OCI-LY1 (cell line): ENCODE data around the gene FHIT.

ENCODE experiments used
- H2AFZ ChIP-seq: fragments of 200-600 bp; sonication (generic), shearing (Covaris generic); 2 replicates; pipeline ENCODE4 v1.6.0; 2014; ENCODE audit warnings: antibody characterized with exemption, mild to moderate bottlenecking, low read length
- H3F3A ChIP-seq: fragments of 200-600 bp; sonication (generic), shearing (Covaris generic); 2 replicates; pipeline ENCODE4 v1.6.0; 2014; ENCODE audit warnings: mild to moderate bottlenecking, antibody characterized with exemption, low read length, moderate library complexity; ENCODE audit not compliant: insufficient read depth
- H3K27ac ChIP-seq: fragments of 200-600 bp; sonication (generic); 2 replicates; pipeline ENCODE4 v1.5.1; 2014; ENCODE audit warnings: low read length, mixed run types, mild to moderate bottlenecking, low read depth; ENCODE audit not compliant: poor library complexity, severe bottlenecking
- H3K27me3 ChIP-seq: fragments of 200-600 bp; sonication (generic); 2 replicates; pipeline ENCODE4 v1.6.0; 2014; ENCODE audit warnings: antibody characterized with exemption, mild to moderate bottlenecking, low read length, moderate library complexity; ENCODE audit not compliant: insufficient read depth
- H3K36me3 ChIP-seq: fragments of 200-600 bp; sonication (generic); 2 replicates; pipeline ENCODE4 v1.6.1; 2014; ENCODE audit warnings: mild to moderate bottlenecking, antibody characterized with exemption, low read length, moderate library complexity, mixed read lengths; ENCODE audit not compliant: insufficient read depth
- H3K4me1 ChIP-seq: fragments of 200-600 bp; sonication (generic); 2 replicates; pipeline ENCODE4 v1.5.1; 2014; ENCODE audit warnings: mild to moderate bottlenecking, low read length, moderate library complexity; ENCODE audit not compliant: insufficient read depth, severe bottlenecking
- H3K4me2 ChIP-seq: fragments of 200-600 bp; sonication (generic), shearing (Covaris generic); 2 replicates; pipeline ENCODE4 v1.6.1; 2014; ENCODE audit warnings: low read length
- H3K4me3 ChIP-seq: fragments of 200-600 bp; sonication (generic); 2 replicates; pipeline ENCODE4 v1.5.1; 2014; ENCODE audit warnings: low read length, low read depth, mild to moderate bottlenecking, mixed read lengths; ENCODE audit not compliant: poor library complexity, severe bottlenecking
- H3K79me2 ChIP-seq: fragments of 200-600 bp; shearing (Covaris generic); 2 replicates; pipeline ENCODE4 v1.6.1; 2016; ENCODE audit warnings: mixed run types, low read length, mixed read lengths; ENCODE audit not compliant: insufficient read depth
- H3K9ac ChIP-seq: fragments of 200-600 bp; sonication (generic), shearing (Covaris generic); 2 replicates; pipeline ENCODE4 v1.6.1; 2014; ENCODE audit warnings: mild to moderate bottlenecking, low read length, mixed read lengths
- H3K9me2 ChIP-seq: fragments of 200-600 bp; sonication (generic), shearing (Covaris generic); 2 replicates; pipeline ENCODE4 v1.6.1; 2014; ENCODE audit warnings: low read depth, mild to moderate bottlenecking, low read length, mixed read lengths
- H3K9me3 ChIP-seq: fragments of 200-600 bp; shearing (Covaris generic); 2 replicates; pipeline ENCODE4 v1.6.1; 2014; ENCODE audit warnings: low read length, mixed read lengths
- H4K20me1 ChIP-seq: fragments of 200-600 bp; sonication (generic), shearing (Covaris generic); 2 replicates; pipeline ENCODE4 v1.6.0; 2016; ENCODE audit warnings: mild to moderate bottlenecking, low read length; ENCODE audit not compliant: insufficient read depth
- EZH2 ChIP-seq: fragments of 200-600 bp; sonication (generic), shearing (Covaris generic); IDR thresholded peaks from 2 replicates; pipeline ENCODE4 v1.8.0; 2017; ENCODE audit warnings: borderline replicate concordance, mixed run types, mild to moderate bottlenecking, antibody characterized with exemption, low read length, moderate library complexity, mixed read lengths
- TF ChIP-seq, protein P1 (sequence below): fragments of 200-600 bp; sonication (generic), shearing (Covaris generic); IDR thresholded peaks from 2 replicates; pipeline ENCODE4 v1.5.1; 2017; ENCODE audit warnings: mild to moderate bottlenecking, antibody characterized with exemption, low read length, moderate library complexity, mixed read lengths

The FHIT gene

DNA sequence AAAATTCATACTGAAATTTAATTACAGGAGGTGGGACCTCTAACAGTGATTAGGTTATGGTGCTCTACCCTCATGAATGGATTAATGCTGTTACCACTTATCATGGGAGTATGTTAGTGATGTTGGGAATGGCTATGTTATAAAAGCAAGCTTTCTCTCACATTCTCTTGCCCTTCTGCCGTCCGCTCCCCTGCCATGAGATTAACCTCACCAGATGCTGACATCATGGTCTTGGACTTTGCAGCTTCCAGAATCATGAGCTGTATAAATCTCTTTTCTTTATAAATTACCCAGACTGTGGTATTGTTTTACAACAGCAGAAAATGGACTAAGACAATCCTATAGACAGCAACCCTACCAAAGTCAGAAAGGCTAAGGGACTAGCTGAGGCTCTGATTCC lies 884.8 kb downstream of the FHIT start:
- no peaks in the 10 kb centered on the region for H3K27me3 ChIP-seq
- no peaks in the 10 kb centered on the region for H3K9me3 ChIP-seq
- no peak for TF ChIP-seq EZH2
- TF ChIP-seq, protein P1, sequence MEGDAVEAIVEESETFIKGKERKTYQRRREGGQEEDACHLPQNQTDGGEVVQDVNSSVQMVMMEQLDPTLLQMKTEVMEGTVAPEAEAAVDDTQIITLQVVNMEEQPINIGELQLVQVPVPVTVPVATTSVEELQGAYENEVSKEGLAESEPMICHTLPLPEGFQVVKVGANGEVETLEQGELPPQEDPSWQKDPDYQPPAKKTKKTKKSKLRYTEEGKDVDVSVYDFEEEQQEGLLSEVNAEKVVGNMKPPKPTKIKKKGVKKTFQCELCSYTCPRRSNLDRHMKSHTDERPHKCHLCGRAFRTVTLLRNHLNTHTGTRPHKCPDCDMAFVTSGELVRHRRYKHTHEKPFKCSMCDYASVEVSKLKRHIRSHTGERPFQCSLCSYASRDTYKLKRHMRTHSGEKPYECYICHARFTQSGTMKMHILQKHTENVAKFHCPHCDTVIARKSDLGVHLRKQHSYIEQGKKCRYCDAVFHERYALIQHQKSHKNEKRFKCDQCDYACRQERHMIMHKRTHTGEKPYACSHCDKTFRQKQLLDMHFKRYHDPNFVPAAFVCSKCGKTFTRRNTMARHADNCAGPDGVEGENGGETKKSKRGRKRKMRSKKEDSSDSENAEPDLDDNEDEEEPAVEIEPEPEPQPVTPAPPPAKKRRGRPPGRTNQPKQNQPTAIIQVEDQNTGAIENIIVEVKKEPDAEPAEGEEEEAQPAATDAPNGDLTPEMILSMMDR, result no peak
- no peaks in the 10 kb centered on the region for H3K4me1 ChIP-seq
- H3K9ac ChIP-seq, result no peak overlapping the region
- no peaks in the 10 kb centered on the region for H3K9me2 ChIP-seq
- H3K79me2 ChIP-seq, result no peaks in the 10 kb centered on the region
- no peaks in the 10 kb centered on the region for H4K20me1 ChIP-seq
- H2AFZ ChIP-seq, result no peak overlapping the region
- H3F3A ChIP-seq, result no peaks in the 10 kb centered on the region
- no peaks in the 10 kb centered on the region for H3K36me3 ChIP-seq
- no peak overlapping the region for H3K27ac ChIP-seq
- no peak overlapping the region for H3K4me3 ChIP-seq
- H3K4me2 ChIP-seq, result no peak overlapping the region

DNA sequence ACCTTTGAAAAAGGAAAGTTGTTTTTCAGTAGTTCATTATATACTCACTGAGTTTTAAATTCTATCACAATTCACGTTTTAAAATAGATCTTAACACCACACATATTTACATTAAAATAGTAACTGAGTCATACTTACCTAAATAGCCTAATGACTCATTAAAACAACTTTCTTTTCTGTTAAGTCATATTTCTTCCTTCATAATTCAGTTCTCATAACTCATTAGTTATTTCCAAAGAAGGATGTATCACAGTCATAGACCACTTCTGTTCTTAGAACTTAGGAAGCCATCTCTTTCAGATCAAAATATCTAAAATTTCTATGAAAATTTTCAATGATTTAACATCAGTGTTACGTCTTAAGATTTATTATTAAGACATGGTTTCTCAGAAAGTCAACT lies 885.9 kb downstream of the FHIT start:
- H4K20me1 ChIP-seq, result no peaks in the 10 kb centered on the region
- H3K36me3 ChIP-seq, result no peaks in the 10 kb centered on the region
- H2AFZ ChIP-seq, result no peak overlapping the region
- H3K4me3 ChIP-seq, result no peak overlapping the region
- no peaks in the 10 kb centered on the region for H3K27me3 ChIP-seq
- H3K9me2 ChIP-seq, result no peaks in the 10 kb centered on the region
- no peaks in the 10 kb centered on the region for H3K4me1 ChIP-seq
- no peaks in the 10 kb centered on the region for H3F3A ChIP-seq
- H3K79me2 ChIP-seq, result no peaks in the 10 kb centered on the region
- H3K27ac ChIP-seq, result no peak overlapping the region
- H3K4me2 ChIP-seq, result no peak overlapping the region
- TF ChIP-seq, protein P1, result no peak
- no peak for TF ChIP-seq EZH2
- no peaks in the 10 kb centered on the region for H3K9me3 ChIP-seq
- H3K9ac ChIP-seq, result no peak overlapping the region

DNA sequence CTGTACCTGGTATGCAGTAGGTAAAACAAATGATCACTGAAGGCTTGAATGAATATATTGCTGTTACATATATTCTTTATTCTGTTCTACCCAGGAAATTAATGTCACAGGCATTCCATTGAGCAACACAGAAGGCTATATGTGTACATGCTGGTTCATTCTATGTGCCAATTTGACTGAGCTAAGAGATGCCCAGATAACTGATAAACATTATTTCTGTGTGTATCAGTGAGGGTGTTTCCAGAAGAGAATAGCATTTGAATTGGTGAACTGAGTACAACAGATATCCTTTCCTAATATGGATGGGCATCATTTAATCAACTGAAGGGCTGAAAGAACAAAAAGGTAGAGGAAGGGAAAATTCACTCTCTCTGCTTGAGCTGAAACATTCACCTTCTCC lies 886.8 kb downstream of the FHIT start:
- H3K4me2 ChIP-seq, result no peak overlapping the region
- no peaks in the 10 kb centered on the region for H3K79me2 ChIP-seq
- H2AFZ ChIP-seq, result no peak overlapping the region
- TF ChIP-seq, protein P1, result no peak
- no peak for TF ChIP-seq EZH2
- no peak overlapping the region for H3K9ac ChIP-seq
- no peaks in the 10 kb centered on the region for H3K9me3 ChIP-seq
- H3K4me1 ChIP-seq, result no peaks in the 10 kb centered on the region
- no peak overlapping the region for H3K4me3 ChIP-seq
- H3K27me3 ChIP-seq, result no peaks in the 10 kb centered on the region
- no peak overlapping the region for H3K27ac ChIP-seq
- H3F3A ChIP-seq, result no peaks in the 10 kb centered on the region
- no peaks in the 10 kb centered on the region for H4K20me1 ChIP-seq
- no peaks in the 10 kb centered on the region for H3K9me2 ChIP-seq
- H3K36me3 ChIP-seq, result no peaks in the 10 kb centered on the region
